SJCRH30 (cell line): ENCODE results near the gene AACS. TPM values are rescaled to one million over a fixed set of nuclear protein-coding genes. Genes with fewer than 3 reads are reported as not detected.
A peak's percentile ranks its signal among the peaks of the same experiment; 100 is the strongest.
"Not testable (repeated sequence)": the region's sequence is repeated elsewhere in the genome, so short reads cannot be mapped to it uniquely, and the experiment has no call there.

Experiments
- DNase-seq, 2 experiments: peaks; one replicate each; pipeline ENCODE4 v3.0.0-alpha.2; 2015 to 2020
- H3K27ac ChIP-seq: fragments of 250-450 bp; sonication (Bioruptor Pico); 2 replicates; pipeline ENCODE4 v1.5.1; 2020; ENCODE audit warnings: mild to moderate bottlenecking, moderate library complexity
- H3K27me3 ChIP-seq: fragments of 250-450 bp; sonication (Bioruptor Pico); 2 replicates; pipeline ENCODE4 v1.5.1; 2020; ENCODE audit warnings: mild to moderate bottlenecking, moderate library complexity
- H3K36me3 ChIP-seq: fragments of 250-450 bp; sonication (Bioruptor Pico); 2 replicates; pipeline ENCODE4 v1.5.1; 2020; ENCODE audit warnings: mild to moderate bottlenecking, moderate library complexity
- H3K4me1 ChIP-seq: fragments of 250-450 bp; sonication (Bioruptor Pico); 2 replicates; pipeline ENCODE4 v1.5.1; 2020; ENCODE audit warnings: mild to moderate bottlenecking, moderate library complexity
- H3K4me3 ChIP-seq: fragments of 250-450 bp; sonication (Bioruptor Pico); 2 replicates; pipeline ENCODE4 v1.5.1; 2020; ENCODE audit warnings: mild to moderate bottlenecking, moderate library complexity
- H3K9me3 ChIP-seq: fragments of 250-450 bp; sonication (Bioruptor Pico); replicated peaks from 2 replicates; pipeline ENCODE4 v1.5.1; 2020; ENCODE audit warnings: mild to moderate bottlenecking, moderate library complexity
- total RNA-seq: library from RNA; depleted of rRNA; stranded (reverse); fragments of >200 nt; shearing (Covaris generic); gene quantifications from 2 replicates; pipeline ENCODE4 v1.2.3, GENCODE V29; 2014

Gene AACS
- total RNA-seq, 1 experiment from 2014 or later, result 31.9 TPM

- Histone ChIP-seq H3K9me3 (no peaks in the 10 kb centered on the region), H3K36me3 (peaks cover 43% of the 10 kb centered on the region), H3K4me1 (peaks cover 6% of the 10 kb centered on the region; the same call in 1 of the 2 replicates), H3K4me3 (no peak overlapping the region), H3K27ac (peak overlapping the region; percentile 58), H3K27me3 (no peaks in the 10 kb centered on the region)
- no peak for DNase-seq
These were observed 27.1 kb downstream of the AACS start for GRCh38 chr12:125092108-125092871.

- H3K27me3 ChIP-seq, result no peaks in the 10 kb centered on the region
- H3K36me3 ChIP-seq, result peaks cover 43% of the 10 kb centered on the region
- H3K4me3 ChIP-seq, result no peak overlapping the region
- H3K27ac ChIP-seq, result peak overlapping the region; percentile 58
- H3K4me1 ChIP-seq, result peaks cover 10% of the 10 kb centered on the region
- peak; percentile 44 to 62 for DNase-seq
- no peaks in the 10 kb centered on the region for H3K9me3 ChIP-seq
These were observed 27.8 kb downstream of the AACS start for GRCh38 chr12:125092872-125093680.

GRCh38 chr12:125093681-125094330, 28.6 kb downstream of the AACS start:
- Histone ChIP-seq H3K4me3 (no peak overlapping the region), H3K4me1 (peaks cover 15% of the 10 kb centered on the region), H3K36me3 (peaks cover 37% of the 10 kb centered on the region), H3K9me3 (no peaks in the 10 kb centered on the region), H3K27me3 (no peaks in the 10 kb centered on the region), H3K27ac (peak overlapping the region; percentile 58)
- DNase-seq, result no peak

GRCh38 chr12:125096894-125097293, 31.7 kb downstream of the AACS start:
- Histone ChIP-seq H3K4me1 (peaks cover 32% of the 10 kb centered on the region), H3K36me3 (peaks cover 14% of the 10 kb centered on the region), H3K4me3 (no peak overlapping the region), H3K9me3 (no peaks in the 10 kb centered on the region), H3K27me3 (no peaks in the 10 kb centered on the region), H3K27ac (no peak overlapping the region)
- DNase-seq, result no peak

- no peak for DNase-seq
- Histone ChIP-seq H3K9me3 (no peaks in the 10 kb centered on the region), H3K36me3 (peaks cover 9% of the 10 kb centered on the region), H3K27ac (peak overlapping the region; percentile 99), H3K4me1 (peaks cover 32% of the 10 kb centered on the region), H3K27me3 (no peaks in the 10 kb centered on the region), H3K4me3 (no peak overlapping the region)
These were observed 32.2 kb downstream of the AACS start for GRCh38 chr12:125097427-125097826.

- peak; percentile 86 to 95 for DNase-seq
- Histone ChIP-seq H3K27me3 (no peaks in the 10 kb centered on the region), H3K9me3 (no peaks in the 10 kb centered on the region), H3K4me3 (peak overlapping the region; percentile 12; the same call in 1 of the 2 replicates), H3K36me3 (peaks cover 18% of the 10 kb centered on the region), H3K4me1 (peaks cover 26% of the 10 kb centered on the region), H3K27ac (peak overlapping the region; percentile 99)
These were observed 33.6 kb downstream of the AACS start for GRCh38 chr12:125098676-125099408.

- no peak overlapping the region for H3K4me3 ChIP-seq
- peaks cover 16% of the 10 kb centered on the region for H3K36me3 ChIP-seq
- no peaks in the 10 kb centered on the region for H3K9me3 ChIP-seq
- H3K4me1 ChIP-seq, result peaks cover 26% of the 10 kb centered on the region
- peak in 1 of 2 experiments; percentile 40 for DNase-seq
- no peaks in the 10 kb centered on the region for H3K27me3 ChIP-seq
- H3K27ac ChIP-seq, result peak overlapping the region; percentile 99
These were observed 34.2 kb downstream of the AACS start for GRCh38 chr12:125099409-125099782.

- DNase-seq, result no peak
- Histone ChIP-seq H3K9me3 (no peaks in the 10 kb centered on the region), H3K4me1 (peaks cover 26% of the 10 kb centered on the region), H3K4me3 (no peak overlapping the region), H3K27me3 (no peaks in the 10 kb centered on the region), H3K36me3 (peaks cover 15% of the 10 kb centered on the region), H3K27ac (peak overlapping the region; percentile 99)
These were observed 35.6 kb downstream of the AACS start for GRCh38 chr12:125100551-125101434.

GRCh38 chr12:125104982-125105381, 39.7 kb downstream of the AACS start:
- peaks cover 35% of the 10 kb centered on the region for H3K36me3 ChIP-seq
- H3K4me1 ChIP-seq, result peaks cover 5% of the 10 kb centered on the region
- DNase-seq, result no peak
- no peaks in the 10 kb centered on the region for H3K9me3 ChIP-seq
- H3K27ac ChIP-seq, result no peak overlapping the region
- H3K27me3 ChIP-seq, result no peaks in the 10 kb centered on the region
- no peak overlapping the region for H3K4me3 ChIP-seq

GRCh38 chr12:125105600-125105999, 40.4 kb downstream of the AACS start:
- no peaks in the 10 kb centered on the region; the same call in 1 of the 2 replicates for H3K4me1 ChIP-seq
- no peaks in the 10 kb centered on the region for H3K27me3 ChIP-seq
- H3K27ac ChIP-seq, result no peak overlapping the region
- no peaks in the 10 kb centered on the region for H3K9me3 ChIP-seq
- peaks cover 41% of the 10 kb centered on the region for H3K36me3 ChIP-seq
- no peak for DNase-seq
- H3K4me3 ChIP-seq, result no peak overlapping the region

GRCh38 chr12:125110641-125111360, 45.6 kb downstream of the AACS start:
- Histone ChIP-seq H3K27me3 (no peaks in the 10 kb centered on the region), H3K27ac (no peak overlapping the region), H3K4me1 (no peaks in the 10 kb centered on the region), H3K9me3 (no peaks in the 10 kb centered on the region), H3K4me3 (no peak overlapping the region), H3K36me3 (peaks cover 27% of the 10 kb centered on the region)
- no peak for DNase-seq

GRCh38 chr12:125111403-125111802, 46.2 kb downstream of the AACS start:
- Histone ChIP-seq H3K36me3 (peaks cover 21% of the 10 kb centered on the region), H3K4me3 (no peak overlapping the region), H3K27ac (no peak overlapping the region), H3K4me1 (no peaks in the 10 kb centered on the region), H3K27me3 (no peaks in the 10 kb centered on the region), H3K9me3 (no peaks in the 10 kb centered on the region)
- no peak for DNase-seq

- not testable (repeated sequence) for H3K4me3 ChIP-seq, H3K27ac ChIP-seq, H3K27me3 ChIP-seq, H3K9me3 ChIP-seq, H3K4me1 ChIP-seq, DNase-seq
- H3K36me3 ChIP-seq, result peaks cover 24% of the 10 kb centered on the region
These were observed 47.4 kb downstream of the AACS start for GRCh38 chr12:125112614-125113013.
